ENCODE measurements around the gene POLR1G. TPM values are rescaled to one million over a fixed set of nuclear protein-coding genes. Genes with fewer than 3 reads are reported as not detected.

The POLR1G gene
- total RNA-seq, 1 experiment from 2014 or later = 25.9 TPM

GRCh38 chr19:45362291-45362690 is 44.2 kb upstream of the POLR1G start:
- no peaks in the 10 kb centered on the region for H3K9me2 ChIP-seq (replicated peaks; ENCODE audit: low read length)
- no peak overlapping the region for H2AFZ ChIP-seq (ENCODE audit: low read length)
- H3K9me3 ChIP-seq (ENCODE audit: low read length) = no peaks in the 10 kb centered on the region
- ATAC-seq (no peak), DNase-seq (no peak)
- POLR2A ChIA-PET (ENCODE audit: unreplicated experiment) = no interaction called here
- no peak overlapping the region for H3K27ac ChIP-seq (ENCODE audit: low read length)
- H4K20me1 ChIP-seq (ENCODE audit: low read length) = no peaks in the 10 kb centered on the region
- TF ChIP-seq EZH2 (IDR thresholded peaks at IDR 0.05; ENCODE audit: low read length, unreplicated experiment) (no peak), CTCF (conservative IDR thresholded peaks at IDR 0.05; ENCODE audit: low read depth, low read length) (no peak), EZH2phosphoT487 (IDR thresholded peaks at IDR 0.05; ENCODE audit: borderline replicate concordance, low read length) (no peak)
- no peaks in the 10 kb centered on the region for H3K27me3 ChIP-seq (ENCODE audit: low read length)
- no peak overlapping the region for H3K4me3 ChIP-seq (ENCODE audit: low read length)
- CTCF ChIA-PET = no interaction called here
- no peaks in the 10 kb centered on the region for H3K4me1 ChIP-seq (ENCODE audit: insufficient read depth, low read length)
- no peaks in the 10 kb centered on the region for H3F3A ChIP-seq (ENCODE audit: low read length, unreplicated experiment)
- no TSS peak for BruUV-seq (replicated peaks)
- intact Hi-C loops (cut with micrococcal nuclease) = no loop called here
- no peaks in the 10 kb centered on the region for H3K79me2 ChIP-seq (ENCODE audit: low read length)
- H3K36me3 ChIP-seq (ENCODE audit: low read depth, low read length) = peaks cover 12% of the 10 kb centered on the region
- no peak overlapping the region for H3K4me2 ChIP-seq (ENCODE audit: low read length)
- no peak overlapping the region for H3K9ac ChIP-seq (ENCODE audit: low read length)

DNA sequence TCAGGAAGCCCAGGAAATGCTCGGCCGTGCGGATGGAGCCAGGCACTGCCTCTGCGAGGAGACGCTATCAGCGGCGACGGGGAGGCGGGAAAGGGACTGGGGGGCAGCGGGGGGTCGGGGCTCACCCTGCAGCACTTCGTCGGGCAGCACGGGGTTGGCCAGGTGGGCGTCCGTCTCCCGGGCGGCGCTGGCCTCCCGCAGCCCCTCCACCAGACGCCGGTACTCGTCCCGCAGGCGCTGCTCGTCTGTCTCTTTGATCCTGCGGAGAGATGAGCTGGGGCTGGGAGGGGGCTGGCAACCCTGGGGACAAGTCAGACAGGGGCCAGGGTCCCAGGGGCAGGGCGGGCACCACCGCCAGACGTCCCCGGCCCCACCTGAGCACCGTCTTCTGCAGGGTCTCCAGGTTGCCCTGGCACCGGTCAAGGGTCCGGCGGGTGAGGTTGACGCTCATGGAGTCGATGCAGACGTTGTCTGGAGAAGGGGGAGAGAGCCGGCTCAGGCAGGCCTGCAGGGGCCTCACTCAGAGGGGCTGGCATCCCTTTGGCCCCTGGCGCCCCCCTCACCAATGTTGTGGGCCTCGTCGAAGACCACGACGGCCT is 42.5 kb upstream of the POLR1G start:
- ChIA-PET CTCF (interaction anchor here (0.5 kb wide), 1 partner anchor 23 kb away, joined by 3 read pairs; the partner anchor contains the start of gene KLC3), POLR2A (ENCODE audit: unreplicated experiment) (no interaction called here)
- no peak overlapping the region for H3K27ac ChIP-seq (ENCODE audit: low read length)
- H3K9me3 ChIP-seq (ENCODE audit: low read length) = no peaks in the 10 kb centered on the region
- ATAC-seq (no peak), DNase-seq (no peak)
- H4K20me1 ChIP-seq (ENCODE audit: low read length) = no peaks in the 10 kb centered on the region
- no peaks in the 10 kb centered on the region for H3K27me3 ChIP-seq (ENCODE audit: low read length)
- peaks cover 4% of the 10 kb centered on the region; the same call in 1 of the 2 replicates for H3K4me1 ChIP-seq (ENCODE audit: insufficient read depth, low read length)
- no peak overlapping the region for H3K4me3 ChIP-seq (ENCODE audit: low read length)
- TF ChIP-seq EZH2phosphoT487 (IDR thresholded peaks at IDR 0.05; ENCODE audit: borderline replicate concordance, low read length) = no peak
- TF ChIP-seq EZH2 (IDR thresholded peaks at IDR 0.05; ENCODE audit: low read length, unreplicated experiment) = no peak
- TF ChIP-seq CTCF (conservative IDR thresholded peaks at IDR 0.05; ENCODE audit: low read depth, low read length) = no peak
- intact Hi-C loops (cut with micrococcal nuclease) = no loop called here
- H3K4me2 ChIP-seq (ENCODE audit: low read length) = no peak overlapping the region
- no TSS peak for BruUV-seq (replicated peaks)
- no peak overlapping the region for H2AFZ ChIP-seq (ENCODE audit: low read length)
- no peaks in the 10 kb centered on the region for H3K9me2 ChIP-seq (replicated peaks; ENCODE audit: low read length)
- no peak overlapping the region for H3K9ac ChIP-seq (ENCODE audit: low read length)
- H3K79me2 ChIP-seq (ENCODE audit: low read length) = peaks cover 16% of the 10 kb centered on the region
- H3F3A ChIP-seq (ENCODE audit: low read length, unreplicated experiment) = no peaks in the 10 kb centered on the region
- peaks cover 9% of the 10 kb centered on the region; the same call in 1 of the 2 replicates for H3K36me3 ChIP-seq (ENCODE audit: low read depth, low read length)

DNA sequence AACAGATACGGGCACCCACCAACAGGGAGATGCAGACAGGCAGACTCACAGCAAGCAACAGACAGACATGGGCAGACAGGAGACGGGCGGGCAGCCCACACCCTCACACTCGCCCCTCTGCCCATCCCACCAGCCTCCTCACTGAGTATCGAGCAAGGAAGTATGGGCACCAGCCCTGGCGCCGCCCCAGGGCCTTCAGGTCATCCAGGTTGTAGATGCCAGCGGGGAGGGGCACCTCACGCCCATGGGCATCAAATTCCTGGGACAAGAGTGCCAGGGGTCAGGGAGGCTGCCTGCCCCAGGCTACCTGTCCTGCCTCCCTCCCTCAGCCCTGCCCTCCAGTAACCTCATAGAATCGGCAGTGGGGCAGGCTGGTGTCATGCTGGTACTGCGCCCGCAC is 41.7 kb upstream of the POLR1G start:
- Histone ChIP-seq H3K36me3 (ENCODE audit: low read depth, low read length) (peaks cover 9% of the 10 kb centered on the region; the same call in 1 of the 2 replicates), H3K9me2 (replicated peaks; ENCODE audit: low read length) (no peaks in the 10 kb centered on the region), H3K79me2 (ENCODE audit: low read length) (peaks cover 23% of the 10 kb centered on the region), H3K4me1 (ENCODE audit: insufficient read depth, low read length) (peaks cover 7% of the 10 kb centered on the region; the same call in 1 of the 2 replicates), H4K20me1 (ENCODE audit: low read length) (no peaks in the 10 kb centered on the region), H3K27me3 (ENCODE audit: low read length) (no peaks in the 10 kb centered on the region), H3K4me3 (ENCODE audit: low read length) (no peak overlapping the region), H2AFZ (ENCODE audit: low read length) (no peak overlapping the region), H3K9ac (ENCODE audit: low read length) (no peak overlapping the region), H3F3A (ENCODE audit: low read length, unreplicated experiment) (no peaks in the 10 kb centered on the region), H3K9me3 (ENCODE audit: low read length) (no peaks in the 10 kb centered on the region), H3K4me2 (ENCODE audit: low read length) (no peak overlapping the region), H3K27ac (ENCODE audit: low read length) (no peak overlapping the region)
- no peak for DNase-seq
- intact Hi-C loops (cut with micrococcal nuclease) = no loop called here
- CTCF ChIA-PET = no interaction called here
- TF ChIP-seq EZH2 (IDR thresholded peaks at IDR 0.05; ENCODE audit: low read length, unreplicated experiment) = no peak
- no peak for TF ChIP-seq CTCF (conservative IDR thresholded peaks at IDR 0.05; ENCODE audit: low read depth, low read length)
- no peak for TF ChIP-seq EZH2phosphoT487 (IDR thresholded peaks at IDR 0.05; ENCODE audit: borderline replicate concordance, low read length)
- no peak for ATAC-seq
- no TSS peak for BruUV-seq (replicated peaks)
- POLR2A ChIA-PET (ENCODE audit: unreplicated experiment) = no interaction called here
